Muscle of arm (tissue), 12 donors: ENCODE data around the gene WHRN. TPM values are rescaled to one million over a fixed set of nuclear protein-coding genes. Genes with fewer than 3 reads are reported as not detected.

Experiments
- DNase-seq: peaks from one replicate; pipeline ENCODE4 v3.0.0-alpha.2; 2013
- polyA plus RNA-seq, 12 donors: library from polyadenylated mRNA; unstranded; fragments of 120-200 nt; gene quantifications; one replicate each; pipeline ENCODE4 v1.2.1, GENCODE V29; 2013; ENCODE audit not compliant: insufficient read length in 12 of 12

Gene WHRN
- polyA plus RNA-seq, 12 donors: 1.8 to 9.9 (median 3.0) TPM; not detected in 1

- DNase-seq: no peak
These were observed 31.8 kb downstream of the WHRN start for GRCh38 chr9:114473447-114473801.

GRCh38 chr9:114472765-114473446, 32.4 kb downstream of the WHRN start:
- no peak for DNase-seq

- DNase-seq: no peak
These were observed 34.1 kb downstream of the WHRN start for GRCh38 chr9:114471157-114471556.

GRCh38 chr9:114470581-114470980, 34.7 kb downstream of the WHRN start:
- no peak for DNase-seq

GRCh38 chr9:114470121-114470520, 35.2 kb downstream of the WHRN start:
- no peak for DNase-seq

GRCh38 chr9:114469091-114469853, 36.0 kb downstream of the WHRN start:
- no peak for DNase-seq

- no peak for DNase-seq
These were observed 37.4 kb downstream of the WHRN start for GRCh38 chr9:114467910-114468309.

GRCh38 chr9:114467226-114467750, 38.0 kb downstream of the WHRN start:
- no peak for DNase-seq

GRCh38 chr9:114465906-114466900, 39.1 kb downstream of the WHRN start:
- no peak for DNase-seq

- DNase-seq: no peak
These were observed 39.9 kb downstream of the WHRN start for GRCh38 chr9:114465417-114465816.

- DNase-seq: no peak
These were observed 40.8 kb downstream of the WHRN start for GRCh38 chr9:114464281-114465051.

- DNase-seq: no peak
These were observed 42.5 kb downstream of the WHRN start for GRCh38 chr9:114462791-114463190.

- no peak for DNase-seq
These were observed 43.8 kb downstream of the WHRN start for GRCh38 chr9:114461468-114461867.

- DNase-seq: no peak
These were observed 44.6 kb downstream of the WHRN start for GRCh38 chr9:114460513-114461199.

GRCh38 chr9:114459464-114459863, 45.8 kb downstream of the WHRN start:
- no peak for DNase-seq

GRCh38 chr9:114456929-114457328, 48.3 kb downstream of the WHRN start:
- no peak for DNase-seq

GRCh38 chr9:114454652-114455051, 50.6 kb downstream of the WHRN start:
- no peak for DNase-seq

- DNase-seq: no peak
These were observed 52.8 kb downstream of the WHRN start for GRCh38 chr9:114452219-114453165.

GRCh38 chr9:114451707-114452031, 53.6 kb downstream of the WHRN start:
- DNase-seq: no peak
